Hindlimb muscle (tissue), 1 donor: ENCODE measurements around the gene OLAH. TPM values are rescaled to one million over a fixed set of nuclear protein-coding genes. Genes with fewer than 3 reads are reported as not detected.

Experiments
- polyA plus RNA-seq: library from polyadenylated mRNA; unstranded; fragments of 120-200 nt; gene quantifications from one replicate; pipeline ENCODE4 v1.2.1, GENCODE V29; 2013; ENCODE audit not compliant: insufficient read length

Gene OLAH
- polyA plus RNA-seq, 1 donor = not detected

Other genes with a start within 250 kb of the OLAH start
- gene CDNF, start 205.9 kb upstream of the OLAH start, polyA plus RNA-seq = 2.9 TPM
- 13.3 TPM for gene HSPA14, start 205.6 kb upstream of the OLAH start, polyA plus RNA-seq
- 9.0 TPM for gene MSANTD7, start 205.6 kb upstream of the OLAH start, polyA plus RNA-seq
- 8.7 TPM for gene SUV39H2, start 165.1 kb upstream of the OLAH start, polyA plus RNA-seq
- gene DCLRE1C, start 89.8 kb upstream of the OLAH start, polyA plus RNA-seq = 8.3 TPM
- 0.39 TPM for gene MEIG1, start 84.6 kb upstream of the OLAH start, polyA plus RNA-seq
- gene ACBD7, start 44.8 kb downstream of the OLAH start, polyA plus RNA-seq = 0.59 TPM
- gene RPP38, start 53.4 kb downstream of the OLAH start, polyA plus RNA-seq = 15.3 TPM
- 15.9 TPM for gene NMT2, start 124.8 kb downstream of the OLAH start, polyA plus RNA-seq